ENCODE results near the gene MLLT1.

Gene MLLT1

DNA sequence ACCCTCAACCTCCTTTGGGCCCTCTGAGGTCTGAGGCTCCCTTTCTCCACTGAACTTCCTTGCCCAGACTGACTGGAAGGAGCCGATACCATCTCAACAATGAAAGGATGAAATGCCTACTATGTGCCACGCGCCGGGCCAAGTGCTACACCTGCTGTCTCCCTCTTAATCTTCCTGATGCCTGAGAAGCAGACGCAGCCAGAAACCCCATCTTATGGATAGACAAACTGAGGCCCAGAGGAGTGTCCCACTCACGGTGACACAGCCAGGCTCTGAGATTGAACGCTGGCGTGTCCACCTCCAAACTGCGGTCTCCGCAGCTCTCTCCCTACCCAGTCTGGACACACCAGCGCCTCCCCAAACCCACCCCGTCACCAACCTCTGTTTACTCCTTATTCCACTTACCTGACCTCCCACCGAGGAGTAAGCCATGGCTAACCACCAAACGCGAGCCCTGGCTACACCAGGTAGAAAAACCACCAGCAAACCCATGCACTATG, 20.9 kb downstream of the MLLT1 start:
- DNase-seq (ENCODE audit: low read depth in 2 of 2) = no peak

- DNase-seq (ENCODE audit: low read depth in 2 of 2) = no peak
These were observed 25.6 kb downstream of the MLLT1 start for GRCh38 chr19:6253954-6254733.

DNA sequence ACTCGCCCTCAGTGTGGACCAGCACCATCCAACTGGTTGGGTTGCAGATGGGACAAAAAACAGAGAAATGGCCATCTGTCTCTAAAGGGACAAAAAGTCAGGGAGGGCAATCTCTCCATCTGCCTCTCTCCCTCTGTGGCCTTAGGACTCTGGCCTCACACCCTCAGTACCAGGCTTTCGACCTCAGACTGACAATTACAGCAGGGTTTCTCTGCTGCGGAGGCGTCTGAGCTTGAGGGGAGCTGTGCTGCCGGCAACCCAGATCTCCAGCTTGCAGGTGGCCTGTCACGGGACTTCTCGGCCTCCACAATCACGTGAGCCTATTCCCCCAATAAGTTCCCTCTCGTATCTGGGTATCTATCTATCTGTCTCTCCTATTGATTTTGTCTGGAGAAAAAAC, 27.7 kb downstream of the MLLT1 start:
- no peak for DNase-seq (ENCODE audit: low read depth in 2 of 2)

DNA sequence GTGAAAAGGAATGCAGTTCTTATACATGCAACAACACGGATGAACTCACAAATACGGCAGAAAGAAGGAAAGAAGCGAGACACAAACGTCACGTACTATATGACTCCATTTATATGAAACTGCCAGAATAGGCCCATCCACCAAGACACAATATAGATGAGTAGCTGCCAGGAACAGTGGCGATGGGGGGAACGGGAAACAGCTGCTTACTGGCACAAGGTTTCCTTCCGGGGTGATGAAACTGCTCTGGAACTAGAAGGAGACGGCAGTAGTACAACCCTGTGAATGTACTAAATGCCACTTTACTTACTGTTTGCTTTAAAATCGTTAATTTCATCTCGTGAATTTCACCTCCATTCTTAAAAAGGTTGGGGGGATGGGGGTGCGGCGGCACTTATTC, 28.9 kb downstream of the MLLT1 start:
- no peak for DNase-seq (ENCODE audit: low read depth in 2 of 2)

DNA sequence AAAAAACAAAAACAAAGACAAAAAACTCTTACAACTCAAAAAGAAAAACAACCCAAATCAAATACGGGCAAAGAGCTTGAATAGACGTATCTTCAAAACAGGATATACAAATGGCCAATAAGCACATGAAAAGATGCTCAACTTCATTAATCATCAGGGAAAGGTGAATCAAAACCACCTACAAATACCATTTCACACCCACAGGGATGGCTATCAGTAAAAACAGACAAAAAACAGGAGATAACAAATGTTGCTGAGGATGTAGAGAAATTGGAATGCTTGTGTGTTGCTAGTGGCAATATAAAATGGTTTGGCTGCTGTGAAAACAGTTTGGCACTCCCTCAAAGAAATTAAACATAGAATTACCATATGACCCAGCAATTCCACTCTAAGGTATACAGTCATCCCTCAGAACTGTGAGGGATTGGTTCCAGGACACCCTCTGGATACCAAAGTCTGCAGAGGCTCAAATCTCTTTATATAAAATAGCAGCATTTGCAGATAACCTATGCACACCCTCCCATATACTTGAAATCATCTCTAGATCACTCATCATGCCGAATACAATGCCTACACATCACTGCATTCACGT, 29.7 kb downstream of the MLLT1 start:
- no peak for DNase-seq (ENCODE audit: low read depth in 2 of 2)

- DNase-seq (ENCODE audit: low read depth in 2 of 2) = no peak
These were observed 30.5 kb downstream of the MLLT1 start for GRCh38 chr19:6249296-6249695.

GRCh38 chr19:6248844-6249243, 30.9 kb downstream of the MLLT1 start:
- DNase-seq (ENCODE audit: low read depth in 2 of 2) = no peak

- DNase-seq (ENCODE audit: low read depth in 2 of 2) = no peak
These were observed 31.4 kb downstream of the MLLT1 start for GRCh38 chr19:6248341-6248740.

DNA sequence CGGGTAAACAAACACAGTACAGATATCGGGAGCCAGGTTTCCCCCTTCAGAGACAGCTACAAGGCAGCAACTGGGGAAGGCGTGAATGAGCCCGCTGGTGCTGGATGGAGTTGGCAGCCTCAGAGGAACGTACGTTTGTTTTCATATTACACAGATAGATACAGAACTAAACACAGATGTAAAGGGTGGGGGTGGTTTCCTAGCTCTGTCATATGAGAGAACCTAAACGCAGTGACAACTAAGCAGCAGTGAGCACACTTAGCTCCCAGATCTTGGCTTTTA, 32.8 kb downstream of the MLLT1 start:
- DNase-seq (ENCODE audit: low read depth in 2 of 2) = no peak

GRCh38 chr19:6246174-6247006, 33.4 kb downstream of the MLLT1 start:
- no peak for DNase-seq (ENCODE audit: low read depth in 2 of 2)

DNA sequence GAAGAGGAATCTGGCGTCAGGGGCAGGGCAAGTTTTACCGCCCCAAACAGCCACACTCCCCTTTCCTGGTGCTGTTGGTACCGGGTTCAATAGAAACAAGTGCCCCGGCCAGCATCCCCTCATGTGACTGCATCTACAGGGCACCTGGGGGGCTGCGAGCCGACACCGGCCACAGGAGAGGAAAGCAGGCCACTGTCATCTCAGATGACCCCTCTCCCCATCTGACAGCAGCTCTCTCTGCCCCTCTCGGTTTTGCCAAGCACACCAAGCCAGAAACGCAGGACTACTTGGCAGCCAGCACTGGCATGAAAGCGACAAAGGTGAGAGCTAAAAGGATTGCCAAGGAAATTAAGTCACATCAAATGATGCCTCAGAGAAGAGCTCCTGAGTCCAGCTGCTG, 37.1 kb downstream of the MLLT1 start:
- DNase-seq (ENCODE audit: low read depth in 2 of 2) = no peak

DNA sequence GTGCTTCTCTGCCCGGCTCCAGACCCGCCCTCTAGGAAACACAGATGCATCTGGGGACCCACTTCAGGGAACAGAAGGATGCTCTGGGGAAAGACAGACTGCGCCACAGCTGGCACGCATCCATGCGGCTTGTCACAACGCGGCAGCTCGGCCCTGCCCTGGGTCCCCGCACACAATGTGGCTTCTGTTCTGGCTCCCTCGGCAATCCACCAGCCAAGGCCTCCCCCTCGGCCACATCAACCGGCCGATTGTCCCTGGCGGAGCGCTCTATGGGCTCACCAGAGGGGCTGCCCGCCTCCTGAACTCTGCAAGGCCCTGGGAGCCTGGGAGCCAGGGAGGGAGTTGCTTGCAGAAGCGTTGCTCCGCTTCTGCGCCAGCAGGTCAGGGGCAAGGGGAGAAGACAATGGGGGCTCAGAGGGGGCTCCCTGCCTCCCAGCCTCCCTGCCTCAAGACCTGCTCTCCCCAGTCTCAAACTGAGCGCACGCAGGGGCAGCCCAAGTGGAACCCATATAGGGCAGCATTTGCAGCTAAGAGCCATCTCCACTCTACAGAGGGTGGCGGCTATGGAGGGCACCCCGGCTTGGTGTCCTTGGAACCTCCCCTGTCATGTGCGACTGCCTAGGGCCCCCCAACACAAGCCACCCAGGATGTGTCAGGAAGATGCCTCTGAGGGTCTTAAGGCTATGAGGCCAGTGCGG, 37.9 kb downstream of the MLLT1 start:
- DNase-seq (ENCODE audit: low read depth in 2 of 2) = no peak

DNA sequence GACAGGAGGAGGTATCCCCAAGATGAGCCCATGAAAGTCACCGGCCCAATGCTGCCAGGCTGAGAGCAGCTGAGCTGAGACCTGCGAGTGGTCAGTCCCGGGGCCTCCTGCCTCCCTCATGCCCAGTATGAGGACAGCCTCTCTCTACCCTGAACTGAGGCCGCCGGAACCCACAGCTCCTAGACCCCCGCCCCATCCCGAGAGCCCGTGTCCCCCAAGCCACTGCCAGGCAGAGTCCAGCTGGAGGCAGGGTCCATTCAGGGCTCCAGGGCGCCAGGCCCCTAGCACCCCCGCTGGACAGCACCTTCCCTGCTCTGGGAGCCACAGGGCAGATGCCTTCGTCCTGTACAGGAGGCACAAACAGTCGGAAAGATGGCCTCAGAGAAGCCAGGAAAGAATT, 38.7 kb downstream of the MLLT1 start:
- no peak for DNase-seq (ENCODE audit: low read depth in 2 of 2)

GRCh38 chr19:6239871-6240676, 39.7 kb downstream of the MLLT1 start:
- no peak for DNase-seq (ENCODE audit: low read depth in 2 of 2)

DNA sequence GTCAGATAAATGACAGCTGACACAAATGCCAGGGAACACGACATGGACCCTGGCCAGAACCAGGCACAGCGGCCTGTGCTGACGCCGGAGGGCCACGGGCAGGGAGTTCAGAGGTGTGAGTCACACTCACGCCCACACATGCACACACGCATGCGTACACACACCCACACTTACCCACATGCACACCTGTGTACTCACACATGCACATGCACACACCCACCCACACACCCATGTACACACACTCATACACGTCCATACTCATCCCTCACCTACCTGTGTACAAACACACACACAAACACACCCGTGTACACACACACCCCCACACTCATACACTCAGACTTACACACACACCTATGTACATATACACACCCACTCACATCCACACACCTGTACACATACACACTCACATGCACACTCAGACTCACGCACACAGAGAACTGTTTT, 40.4 kb downstream of the MLLT1 start:
- peak in 1 of 2 donors; percentile 21 for DNase-seq (ENCODE audit: low read depth in 2 of 2)

- DNase-seq (ENCODE audit: low read depth in 2 of 2) = no peak
These were observed 41.0 kb downstream of the MLLT1 start for GRCh38 chr19:6238643-6239281.

- no peak for DNase-seq (ENCODE audit: low read depth in 2 of 2)
These were observed 41.5 kb downstream of the MLLT1 start for GRCh38 chr19:6238256-6238642.

- no peak for DNase-seq (ENCODE audit: low read depth in 2 of 2)
These were observed 43.2 kb downstream of the MLLT1 start for GRCh38 chr19:6236310-6237291.
